HCT116 (cell line): ENCODE results near the gene HPCAL1. TPM values are rescaled to one million over a fixed set of nuclear protein-coding genes. Genes with fewer than 3 reads are reported as not detected.

Source experiments
- ATAC-seq: fragments of 200-7000 bp; cut with Tn5 transposase; 2 replicates; pipeline ENCODE4 v1.9.1; 2020; ENCODE audit warnings: mild to moderate bottlenecking, moderate library complexity
- BruUV-seq: library from RNA; stranded (reverse); fragments of 400-500 nt; replicated peaks from 2 replicates; lab custom pipeline; 2021; lab: Mats Ljungman, UMichigan
- CTCF ChIA-PET: fragments of 300-600 bp; sonication (Branson Sonifier 250); formaldehyde crosslinking; loops from one replicate; lab custom pipeline; 2021; ENCODE audit warnings: antibody characterized with exemption; lab: Charles Lee
- POLR2A ChIA-PET: fragments of 300-600, 350-600 bp; sonication (Branson Sonifier 250); formaldehyde crosslinking; loops from one replicate; lab custom pipeline; 2021; ENCODE audit warnings: antibody characterized with exemption; lab: Charles Lee
- RAD21 ChIA-PET, 2 experiments: fragments of 300-600 bp; sonication (Branson Sonifier 250); formaldehyde crosslinking; loops; one replicate each; lab custom pipeline; 2023; ENCODE audit warnings: low total read pairs in 2 of 2; ENCODE audit not compliant: uncharacterized antibody in 2 of 2, unreplicated experiment in 2 of 2, low non-redundant PET in 1 of 2; lab: Charles Lee
- DNase-seq: peaks from one replicate; pipeline ENCODE4 v3.0.0-alpha.2; 2010; ENCODE audit warnings: low read depth, low spot score
- H2AFZ ChIP-seq: fragments of 200-600 bp; shearing (Covaris generic), sonication (generic); 2 replicates; pipeline ENCODE4 v1.6.1; 2017; ENCODE audit warnings: low read depth, mixed run types, mixed read lengths, antibody characterized with exemption, low read length; ENCODE audit not compliant: poor library complexity, severe bottlenecking
- H3K27ac ChIP-seq: 2 replicates; pipeline ENCODE4 v1.5.1; 2012; ENCODE audit warnings: low read depth, low read length
- H3K27me3 ChIP-seq: fragments of 200-600 bp; sonication (generic); 2 replicates; pipeline ENCODE4 v1.6.1; 2016; ENCODE audit warnings: mixed run types, low read length, mixed read lengths; ENCODE audit not compliant: insufficient read depth
- H3K36me3 ChIP-seq, 2 experiments: fragments of 200-500 bp in 1 of 2; fragments of 200-600 bp in 1 of 2; sonication (Bioruptor generic) in 1 of 2; sonication (generic) in 1 of 2; 2 replicates each; pipeline versions ENCODE4 v1.5.1 to v1.6.1; 2014 to 2016; ENCODE audit warnings: low read length in 2 of 2, inconsistent platforms in 1 of 2, mixed read lengths in 1 of 2, mixed run types in 1 of 2; ENCODE audit not compliant: insufficient read depth in 2 of 2, control insufficient read depth in 1 of 2
- H3K4me1 ChIP-seq, 2 experiments: fragments of 200-600 bp in 1 of 2; sonication (generic) in 1 of 2; 2 replicates each; pipeline versions ENCODE4 v1.5.1 to v1.6.1; 2012 to 2017; ENCODE audit warnings: low read length in 2 of 2, inconsistent platforms in 1 of 2, mild to moderate bottlenecking in 1 of 2, mixed read lengths in 1 of 2, mixed run types in 1 of 2, moderate library complexity in 1 of 2; ENCODE audit not compliant: insufficient read depth in 2 of 2, control insufficient read depth in 1 of 2
- H3K4me2 ChIP-seq: fragments of 200-600 bp; sonication (generic); 2 replicates; pipeline ENCODE4 v1.6.1; 2017; ENCODE audit warnings: mixed run types, low read length, mixed read lengths
- H3K4me3 ChIP-seq, 2 experiments: fragments of 200-600 bp in 1 of 2; sonication (generic) in 1 of 2; replicated peaks in 1 of 2; 2 replicates each; pipeline ENCODE4 v1.5.1; 2011 to 2016; ENCODE audit warnings: low read length in 2 of 2, control low read depth in 1 of 2, low read depth in 1 of 2, mild to moderate bottlenecking in 1 of 2, mixed read lengths in 1 of 2, mixed run types in 1 of 2
- H3K79me2 ChIP-seq: fragments of 200-600 bp; sonication (generic); 2 replicates; pipeline ENCODE4 v1.6.1; 2017; ENCODE audit warnings: mild to moderate bottlenecking, mixed run types, low read length, moderate library complexity, mixed read lengths; ENCODE audit not compliant: insufficient read depth
- H3K9ac ChIP-seq: fragments of 200-600 bp; sonication (generic); 2 replicates; pipeline ENCODE4 v1.6.1; 2016; ENCODE audit warnings: low read length, mixed read lengths
- H3K9me2 ChIP-seq: fragments of 200-600 bp; sonication (generic), shearing (Covaris generic); 2 replicates; pipeline ENCODE4 v1.6.1; 2017; ENCODE audit warnings: mixed run types, mild to moderate bottlenecking, moderate library complexity; ENCODE audit not compliant: insufficient read depth
- H3K9me3 ChIP-seq, 2 experiments: fragments of 200-500 bp in 1 of 2; fragments of 200-600 bp in 1 of 2; sonication (Bioruptor generic) in 1 of 2; sonication (generic) in 1 of 2; 2 replicates each; pipeline ENCODE4 v1.6.1; 2014 to 2017; ENCODE audit warnings: low read length in 2 of 2, mixed read lengths in 2 of 2, inconsistent platforms in 1 of 2, low read depth in 1 of 2, mild to moderate bottlenecking in 1 of 2, mixed run types in 1 of 2, moderate library complexity in 1 of 2; ENCODE audit not compliant: control insufficient read depth in 1 of 2, insufficient read depth in 1 of 2
- H4K20me1 ChIP-seq: fragments of 200-600 bp; sonication (generic), shearing (Covaris generic); 2 replicates; pipeline ENCODE4 v1.6.1; 2017; ENCODE audit warnings: mixed run types, mild to moderate bottlenecking, moderate library complexity; ENCODE audit not compliant: insufficient read depth
- EGR1 ChIP-seq: IDR thresholded peaks from 2 replicates; pipeline ENCODE4 v1.6.1; 2012; ENCODE audit warnings: low read depth
- EZH2 ChIP-seq: fragments of 200-600 bp; sonication (generic); IDR thresholded peaks from 2 replicates; pipeline ENCODE4 v1.6.1; 2017; ENCODE audit warnings: antibody characterized with exemption, mixed run types
- FOSL1 ChIP-seq: IDR thresholded peaks from 2 replicates; pipeline ENCODE4 v1.6.1; 2012; ENCODE audit warnings: low read depth
- POLR2AphosphoS5 ChIP-seq: IDR thresholded peaks from 2 replicates; pipeline ENCODE4 v1.6.1; 2011; ENCODE audit warnings: mild to moderate bottlenecking, low read depth, low read length, moderate library complexity
- RAD21 ChIP-seq: IDR thresholded peaks from 2 replicates; pipeline ENCODE4 v1.6.1; 2012; ENCODE audit warnings: low read depth, mild to moderate bottlenecking
- SIN3A ChIP-seq: IDR thresholded peaks from 2 replicates; pipeline ENCODE4 v1.6.1; 2012; ENCODE audit warnings: low read depth
- SRF ChIP-seq: IDR thresholded peaks from 2 replicates; pipeline ENCODE4 v1.6.1; 2012; ENCODE audit warnings: low read depth
- TCF7L2 ChIP-seq: IDR thresholded peaks from 2 replicates; pipeline ENCODE4 v1.7.0; 2011; ENCODE audit warnings: borderline replicate concordance, inconsistent platforms; ENCODE audit not compliant: insufficient read depth, insufficient read length; ENCODE audit errors: extremely low read depth
- YY1 ChIP-seq: IDR thresholded peaks from 2 replicates; pipeline ENCODE4 v1.6.1; 2011; ENCODE audit warnings: low read length, low read depth, moderate library complexity, mild to moderate bottlenecking; ENCODE audit not compliant: insufficient replicate concordance; ENCODE audit errors: extremely low read depth
- ZNF274 ChIP-seq: fragments of 200-500 bp; sonication (Bioruptor generic); IDR thresholded peaks from 2 replicates; pipeline ENCODE4 v1.6.1; 2014; ENCODE audit warnings: mild to moderate bottlenecking, low read depth, low read length, inconsistent platforms
- intact Hi-C: fragments of 100-400 bp; cut with micrococcal nuclease; formaldehyde crosslinking; loops from 2 replicates; pipeline ENCODE4 v1.10.0; 2022
- total RNA-seq: library from RNA; stranded (reverse); gene quantifications from one replicate; pipeline ENCODE4 v1.2.1, GENCODE V29; 2021; ENCODE audit not compliant: unreplicated experiment

The HPCAL1 gene
- total RNA-seq, 1 experiment from 2014 or later: 111 TPM

GRCh38 chr2:10427618-10427949, 124.9 kb downstream of the HPCAL1 start:
- DNase-seq (no peak), ATAC-seq (no peak)
- intact Hi-C loops: no loop called here
- peaks cover 0 to 13% of the 10 kb centered on the region in 2 experiments; a peak in 3 of 4 replicates for H3K4me1 ChIP-seq
- no peaks in the 10 kb centered on the region for H4K20me1 ChIP-seq
- no peaks in the 10 kb centered on the region for H3K9me2 ChIP-seq
- no peak overlapping the region for H3K9ac ChIP-seq
- H3K27me3 ChIP-seq: no peaks in the 10 kb centered on the region
- no TSS peak for BruUV-seq
- no peaks in the 10 kb centered on the region for H3K9me3 ChIP-seq
- H3K36me3 ChIP-seq: peaks cover 3 to 8% of the 10 kb centered on the region in 2 experiments; a peak in 1 of 4 replicates
- H3K79me2 ChIP-seq: no peaks in the 10 kb centered on the region
- POLR2A ChIA-PET: no interaction called here
- H3K27ac ChIP-seq: no peak overlapping the region
- RAD21 ChIA-PET: no interaction called here
- no peak overlapping the region for H3K4me3 ChIP-seq
- CTCF ChIA-PET: no interaction called here
- H2AFZ ChIP-seq: no peak overlapping the region
- H3K4me2 ChIP-seq: no peak overlapping the region
- TF ChIP-seq FOSL1: no peak
- no peak for TF ChIP-seq SIN3A
- TF ChIP-seq TCF7L2: no peak
- TF ChIP-seq ZNF274: no peak
- TF ChIP-seq, all 23 proteins: peak for 0

GRCh38 chr2:10428355-10428754, 125.7 kb downstream of the HPCAL1 start:
- no peak overlapping the region for H3K27ac ChIP-seq
- ChIA-PET CTCF (no interaction called here), POLR2A (no interaction called here), RAD21 (no interaction called here)
- H3K36me3 ChIP-seq: peaks cover 3 to 5% of the 10 kb centered on the region in 2 experiments; a peak in 1 of 4 replicates
- intact Hi-C loops: no loop called here
- DNase-seq (no peak), ATAC-seq (no peak)
- no TSS peak for BruUV-seq
- H3K4me1 ChIP-seq: peaks cover 4 to 20% of the 10 kb centered on the region in 2 experiments; a peak in 3 of 4 replicates
- H3K4me3 ChIP-seq: no peak overlapping the region
- no peaks in the 10 kb centered on the region for H4K20me1 ChIP-seq
- no peaks in the 10 kb centered on the region for H3K27me3 ChIP-seq
- TF ChIP-seq FOSL1 (no peak), YY1 (no peak), POLR2AphosphoS5 (no peak; the same call in 1 of the 2 replicates), RAD21 (no peak), EGR1 (no peak), SRF (no peak), EZH2 (no peak)
- no peak overlapping the region for H3K9ac ChIP-seq
- H3K79me2 ChIP-seq: no peaks in the 10 kb centered on the region
- no peaks in the 10 kb centered on the region for H3K9me3 ChIP-seq
- no peak overlapping the region for H3K4me2 ChIP-seq
- no peak overlapping the region for H2AFZ ChIP-seq
- H3K9me2 ChIP-seq: no peaks in the 10 kb centered on the region
